COLO668 (cell line): ENCODE results near the gene SERPINB12.

ENCODE experiments used
- DNase-seq: peaks from one replicate; lab custom pipeline; 2025; ENCODE audit not compliant: unreplicated experiment; lab: John Stamatoyannopoulos, UW

SERPINB12 gene, protein sequence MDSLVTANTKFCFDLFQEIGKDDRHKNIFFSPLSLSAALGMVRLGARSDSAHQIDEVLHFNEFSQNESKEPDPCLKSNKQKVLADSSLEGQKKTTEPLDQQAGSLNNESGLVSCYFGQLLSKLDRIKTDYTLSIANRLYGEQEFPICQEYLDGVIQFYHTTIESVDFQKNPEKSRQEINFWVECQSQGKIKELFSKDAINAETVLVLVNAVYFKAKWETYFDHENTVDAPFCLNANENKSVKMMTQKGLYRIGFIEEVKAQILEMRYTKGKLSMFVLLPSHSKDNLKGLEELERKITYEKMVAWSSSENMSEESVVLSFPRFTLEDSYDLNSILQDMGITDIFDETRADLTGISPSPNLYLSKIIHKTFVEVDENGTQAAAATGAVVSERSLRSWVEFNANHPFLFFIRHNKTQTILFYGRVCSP

DNA sequence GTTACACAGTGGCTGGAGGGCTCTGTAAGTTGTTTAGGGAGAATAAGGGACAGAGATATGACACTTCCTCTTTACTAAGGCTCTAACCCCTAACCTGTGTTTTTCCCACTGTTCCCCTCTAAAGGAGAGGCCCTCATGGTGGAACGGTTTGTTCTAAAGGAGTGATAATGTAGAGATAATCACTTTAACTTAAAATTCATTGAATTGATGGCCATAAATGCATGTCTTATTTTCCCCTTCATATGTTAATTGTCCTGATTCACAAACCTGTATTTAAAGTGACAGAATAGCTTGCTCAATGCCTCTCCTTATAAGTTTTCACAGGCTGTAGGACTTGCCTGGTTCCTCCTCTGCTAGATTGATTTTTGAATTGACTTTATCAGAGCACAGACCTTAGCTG is at the start of gene SERPINB12:
Gene SERPINB12, plus strand, starts transcription at position 301 of the 400 bp plus-strand sequence. CDS start 13,791 bp downstream, outside the sequence.
- no peak for DNase-seq

DNA sequence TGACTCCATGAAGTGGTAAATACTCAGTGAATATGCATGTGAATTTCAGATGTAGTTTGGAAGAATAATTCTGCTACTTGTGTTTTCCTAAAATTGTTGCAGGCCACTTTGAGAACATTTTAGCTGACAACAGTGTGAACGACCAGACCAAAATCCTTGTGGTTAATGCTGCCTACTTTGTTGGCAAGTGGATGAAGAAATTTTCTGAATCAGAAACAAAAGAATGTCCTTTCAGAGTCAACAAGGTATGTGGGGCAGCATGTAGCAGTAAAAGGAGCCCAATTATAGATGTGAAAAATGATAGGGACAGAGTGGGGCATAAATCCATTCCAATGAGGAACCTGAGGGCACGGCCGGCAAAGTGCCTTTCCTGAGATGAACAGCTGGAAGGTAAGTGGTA is 49.3 kb upstream of the SERPINB12 start:
- DNase-seq, result no peak

DNA sequence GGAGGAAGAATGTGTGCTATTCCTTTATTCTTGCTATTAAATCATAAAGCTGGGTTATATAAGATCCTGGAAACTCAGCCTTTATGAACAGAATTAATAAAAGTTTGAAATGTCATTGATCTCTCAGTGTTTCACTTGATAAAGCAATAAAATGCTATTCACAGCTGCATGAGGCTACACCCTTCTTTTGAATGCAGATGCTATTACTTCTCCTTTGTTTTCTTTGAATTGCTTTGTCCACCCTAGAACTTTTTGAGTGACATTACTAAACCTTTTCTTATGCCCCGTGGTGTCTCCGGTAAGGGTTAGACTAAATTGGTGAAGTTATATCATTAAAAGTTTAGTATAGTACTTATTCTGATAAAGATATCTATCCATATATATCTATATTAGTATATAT is 46.5 kb upstream of the SERPINB12 start:
- no peak for DNase-seq

DNA sequence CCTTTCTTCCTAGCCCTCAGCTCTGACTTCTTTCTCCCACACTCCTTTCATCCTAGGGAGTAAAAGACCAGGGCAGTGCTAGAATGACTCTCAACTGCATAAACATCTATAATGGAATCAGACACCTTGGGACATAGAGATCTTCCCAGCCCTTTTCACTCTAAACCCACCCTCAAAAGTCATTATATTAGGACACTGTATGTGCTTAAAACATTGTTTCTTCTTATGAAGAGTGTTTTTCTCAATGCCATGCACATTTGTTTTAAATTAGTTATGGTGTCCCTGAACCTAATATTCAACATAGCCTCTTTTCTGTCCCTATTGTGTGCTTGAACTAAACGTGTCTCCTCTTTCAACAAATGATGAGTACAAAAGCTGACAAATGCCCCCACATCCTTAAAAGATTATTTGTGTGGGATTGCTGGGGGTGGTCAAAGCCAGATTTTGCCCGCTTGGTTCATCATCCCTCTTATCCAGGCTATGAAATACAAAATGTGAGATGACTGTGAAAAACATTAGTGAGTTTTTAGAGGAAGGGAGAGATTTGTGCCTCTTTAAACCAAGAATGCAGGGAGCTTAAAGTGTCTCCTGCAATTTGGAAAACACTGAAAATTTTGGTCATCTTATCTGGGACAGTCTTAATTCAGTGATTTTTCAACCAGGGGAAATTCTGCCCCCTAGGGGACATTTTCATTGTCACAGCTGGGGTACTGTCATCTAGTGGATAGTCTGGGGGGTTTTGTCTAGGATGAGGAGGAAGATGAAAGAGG is 36.4 kb upstream of the SERPINB12 start:
- peak; percentile 9 for DNase-seq

DNA sequence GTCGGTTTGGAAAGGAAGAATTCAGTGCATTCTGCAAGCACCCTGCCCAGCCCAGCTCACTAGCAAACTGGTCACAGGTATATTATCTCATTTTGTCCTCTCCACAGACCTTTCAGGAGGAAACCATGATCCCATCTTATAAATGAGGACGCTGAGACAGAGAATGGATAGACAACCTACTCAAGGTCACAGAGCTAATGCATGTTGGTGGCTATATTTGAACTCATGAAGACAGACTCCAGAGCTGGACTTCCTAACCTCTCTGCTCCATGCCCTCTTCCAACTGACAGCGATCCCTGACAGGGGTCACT is 35.9 kb upstream of the SERPINB12 start:
- no peak for DNase-seq

DNA sequence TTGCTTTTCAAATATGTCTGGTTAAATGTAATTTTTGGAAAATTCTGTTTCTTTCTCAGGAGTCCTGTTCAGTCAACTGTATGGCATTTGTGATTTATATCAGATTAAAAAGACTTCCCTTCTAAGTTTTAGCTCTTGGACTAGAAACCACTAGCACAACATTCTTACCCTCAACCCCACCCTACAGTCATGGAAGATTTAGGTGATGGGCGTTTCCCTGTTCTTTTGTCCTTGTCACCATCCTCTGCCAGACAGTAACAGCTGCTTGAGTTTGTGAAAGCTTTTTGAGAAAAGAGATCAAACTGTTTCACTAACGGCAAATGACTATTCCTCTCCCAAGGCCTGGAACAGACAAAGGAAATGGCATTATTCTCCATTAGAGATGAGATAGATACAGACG is 33.6 kb upstream of the SERPINB12 start:
- no peak for DNase-seq

DNA sequence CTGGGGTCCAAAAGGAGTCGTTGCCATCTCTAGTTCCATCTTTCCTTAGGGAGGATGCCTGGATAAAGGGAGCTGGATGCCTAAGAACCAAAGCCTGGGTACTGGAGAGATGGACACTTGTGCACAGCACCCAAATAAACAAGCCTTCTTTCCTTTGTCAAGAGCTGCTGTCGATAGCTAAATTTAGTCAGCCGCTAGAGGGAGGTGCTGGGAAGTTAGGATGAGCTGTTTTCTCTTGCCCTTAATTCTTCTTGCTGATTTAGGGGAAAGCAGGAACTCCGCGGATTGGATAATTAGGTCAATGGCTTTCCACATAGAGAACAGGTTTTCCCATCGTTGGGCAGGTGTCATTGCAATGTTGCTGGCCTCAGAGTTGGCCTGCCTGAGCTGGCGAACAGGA is 30.9 kb upstream of the SERPINB12 start:
- peak; percentile 41 for DNase-seq

DNA sequence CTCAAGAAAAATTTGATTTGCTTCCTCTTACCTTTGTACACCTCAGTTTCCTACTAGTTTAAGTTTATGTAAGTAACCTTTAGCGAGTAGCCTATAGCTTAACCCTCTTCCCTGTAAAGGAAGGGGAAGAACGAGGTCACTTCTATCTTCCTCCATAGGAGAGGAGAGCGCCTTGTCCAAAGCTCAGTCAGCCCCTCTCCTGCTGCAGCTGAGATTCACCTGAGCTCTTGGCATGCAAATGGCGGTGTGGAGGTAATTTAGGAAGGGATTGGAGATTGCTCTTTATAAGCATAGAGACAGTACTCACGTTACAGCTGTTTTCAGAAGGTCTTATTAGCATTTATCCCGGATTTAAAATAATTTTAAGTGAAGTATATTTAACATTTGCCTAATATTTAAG is 27.8 kb upstream of the SERPINB12 start:
- no peak for DNase-seq

DNA sequence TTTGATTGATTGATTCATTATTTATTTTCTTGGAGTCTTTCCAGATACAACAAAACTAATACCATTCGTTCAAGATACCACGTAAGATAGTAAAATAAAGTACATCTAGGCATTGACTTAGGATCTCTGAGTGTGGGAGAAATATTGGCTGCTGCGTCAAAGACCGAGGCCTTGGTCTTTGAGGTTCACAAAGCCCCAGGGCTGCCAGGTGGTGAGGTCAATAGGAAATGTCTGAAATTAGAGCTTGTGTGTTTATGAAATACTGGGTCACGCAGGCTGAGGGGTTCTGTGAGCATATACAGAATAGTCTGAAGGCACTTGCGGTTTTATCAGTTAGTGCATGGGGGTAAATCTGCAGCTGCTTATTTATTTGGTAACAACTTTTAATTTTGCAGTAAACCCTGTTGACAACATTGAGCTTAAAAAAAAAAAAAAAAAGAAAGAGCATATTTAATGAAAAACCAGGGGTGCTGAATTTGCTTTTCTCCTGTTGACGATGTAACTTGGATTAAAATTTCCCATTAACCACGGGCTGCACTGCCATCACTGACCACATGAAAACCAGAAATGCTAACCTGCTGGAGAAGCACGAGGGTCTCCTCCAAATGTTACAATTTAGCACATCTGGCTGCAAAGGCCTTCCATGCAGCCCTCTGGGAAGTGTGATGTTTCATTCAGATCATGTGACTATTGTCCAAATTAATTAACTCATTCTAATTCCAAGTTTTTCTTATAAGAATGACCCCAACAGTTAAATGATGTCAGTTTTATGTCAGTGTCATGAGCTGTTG is 27.1 kb upstream of the SERPINB12 start:
- DNase-seq, result no peak

DNA sequence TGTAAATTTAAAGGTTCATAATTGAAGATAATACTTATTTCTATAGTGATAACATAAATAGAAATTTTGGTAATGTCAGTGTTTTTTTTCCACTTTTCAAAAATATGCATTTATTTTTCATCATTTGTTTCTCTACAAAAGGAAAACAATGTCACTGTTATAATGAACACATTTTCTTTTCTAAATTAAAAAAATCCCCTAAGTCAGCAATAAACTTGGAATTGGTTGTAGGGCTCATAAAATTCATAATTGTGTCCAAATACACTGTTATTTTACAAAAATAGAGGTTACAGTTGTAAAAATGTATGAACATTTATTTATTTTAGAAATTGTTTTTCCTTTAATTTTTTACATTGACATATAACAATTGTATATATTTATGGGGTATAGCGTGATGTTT is 26.4 kb upstream of the SERPINB12 start:
- DNase-seq, result no peak

DNA sequence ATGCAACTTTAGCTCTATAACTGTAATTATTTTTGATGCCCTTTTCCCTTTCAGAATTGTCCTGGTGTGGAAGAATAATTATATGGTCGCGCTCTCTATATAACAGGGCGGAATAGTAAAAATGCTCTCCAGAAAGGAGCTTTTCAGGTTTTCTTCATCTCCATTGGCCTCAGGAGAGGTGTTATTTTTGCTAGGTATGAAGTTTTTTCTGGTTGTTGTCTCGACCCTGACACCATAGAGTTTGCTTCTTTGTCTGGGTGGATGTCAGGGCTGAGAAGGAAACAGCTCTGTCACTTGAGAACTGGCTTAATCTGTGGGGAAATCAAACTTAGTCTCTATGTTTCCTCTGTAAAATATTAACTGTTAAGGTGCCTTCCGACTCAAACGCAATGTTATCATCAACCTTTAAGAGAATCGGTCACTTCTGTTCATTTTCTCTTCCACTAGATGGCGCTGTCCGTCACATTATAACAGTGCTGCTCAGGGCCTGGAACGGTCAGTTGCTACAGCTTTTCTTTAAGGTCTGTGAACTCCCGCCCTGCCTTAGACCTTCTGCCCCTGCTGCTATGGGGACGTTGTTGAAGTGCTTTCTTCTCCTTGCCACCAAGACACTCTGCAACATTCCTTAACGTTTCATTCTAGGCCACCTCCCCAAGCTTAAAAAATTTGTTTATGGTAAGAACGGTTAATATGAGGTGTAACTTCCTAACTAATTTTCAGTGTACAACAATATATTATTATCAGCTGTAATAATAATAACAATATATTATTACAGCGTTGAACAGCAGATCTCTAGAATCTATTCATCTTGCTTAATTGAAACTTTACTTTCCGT is 23.8 kb upstream of the SERPINB12 start:
- peak; percentile 63 for DNase-seq

DNA sequence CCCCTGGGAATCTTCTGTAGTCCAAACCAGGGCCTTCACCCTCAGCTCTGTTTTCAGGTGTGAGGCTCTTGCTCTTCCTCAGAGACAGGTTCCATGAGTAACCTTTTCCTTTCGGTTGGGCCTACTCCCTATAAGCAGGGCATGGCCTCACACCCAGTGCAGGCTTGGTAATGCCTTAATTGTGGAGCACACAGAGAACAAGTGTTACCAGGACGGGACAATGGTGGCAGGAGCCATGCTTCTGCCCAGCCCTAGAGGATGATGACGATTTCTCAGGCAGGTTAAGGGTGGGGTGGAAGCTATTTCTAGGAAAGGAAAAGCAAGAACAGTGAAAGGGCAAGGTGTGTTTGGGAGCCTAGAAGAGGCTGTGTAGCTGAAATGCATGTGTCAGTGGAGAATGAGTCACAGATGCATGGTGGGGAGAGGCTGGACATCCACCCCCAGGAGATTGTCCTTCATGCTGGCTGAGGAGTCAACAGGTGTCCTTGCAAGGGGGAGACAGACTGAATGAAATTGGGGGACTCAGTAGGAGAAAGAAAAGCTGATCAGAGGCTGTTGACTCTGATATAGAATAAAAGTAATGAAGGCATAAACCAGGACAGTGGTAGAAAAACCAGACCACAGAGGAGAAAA is 22.0 kb upstream of the SERPINB12 start:
- DNase-seq, result no peak

DNA sequence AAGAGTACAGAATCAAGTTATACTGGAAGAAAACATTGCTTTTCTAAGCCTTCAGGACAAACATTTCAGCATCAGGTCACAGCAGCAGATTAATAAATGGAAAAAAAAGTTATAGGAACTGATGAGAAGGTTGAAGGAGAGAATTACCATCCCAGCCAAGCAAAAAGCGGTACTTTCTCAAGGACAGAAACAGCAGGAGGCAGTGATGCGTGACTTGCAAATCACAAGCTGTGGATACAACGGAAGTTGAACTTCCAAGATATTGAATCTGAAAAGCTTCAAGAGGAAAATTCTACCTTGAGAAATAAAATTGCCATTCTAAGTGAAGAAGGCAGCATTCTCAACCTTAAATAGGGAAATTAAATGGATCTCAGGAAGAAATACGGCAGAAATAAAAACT is 18.5 kb upstream of the SERPINB12 start:
- DNase-seq, result no peak

DNA sequence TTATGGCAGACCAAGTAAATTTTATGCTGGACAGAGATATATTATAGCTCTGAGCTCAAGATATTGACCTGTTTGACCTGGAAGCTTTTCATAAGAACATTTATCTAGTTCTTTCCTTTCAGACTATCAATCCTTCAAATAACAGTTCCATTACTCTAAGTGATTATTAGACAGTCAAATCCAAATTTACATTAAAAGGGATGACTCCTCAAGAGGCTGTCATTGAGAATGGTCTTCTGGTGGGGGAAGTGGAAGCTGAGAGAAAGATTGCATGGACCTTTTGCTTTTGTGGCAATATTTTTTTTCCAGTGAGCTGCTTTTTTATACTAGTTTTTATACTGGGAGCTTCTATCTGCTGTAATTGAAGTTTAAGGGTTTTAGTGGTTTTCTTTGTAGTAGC is 14.9 kb upstream of the SERPINB12 start:
- no peak for DNase-seq

DNA sequence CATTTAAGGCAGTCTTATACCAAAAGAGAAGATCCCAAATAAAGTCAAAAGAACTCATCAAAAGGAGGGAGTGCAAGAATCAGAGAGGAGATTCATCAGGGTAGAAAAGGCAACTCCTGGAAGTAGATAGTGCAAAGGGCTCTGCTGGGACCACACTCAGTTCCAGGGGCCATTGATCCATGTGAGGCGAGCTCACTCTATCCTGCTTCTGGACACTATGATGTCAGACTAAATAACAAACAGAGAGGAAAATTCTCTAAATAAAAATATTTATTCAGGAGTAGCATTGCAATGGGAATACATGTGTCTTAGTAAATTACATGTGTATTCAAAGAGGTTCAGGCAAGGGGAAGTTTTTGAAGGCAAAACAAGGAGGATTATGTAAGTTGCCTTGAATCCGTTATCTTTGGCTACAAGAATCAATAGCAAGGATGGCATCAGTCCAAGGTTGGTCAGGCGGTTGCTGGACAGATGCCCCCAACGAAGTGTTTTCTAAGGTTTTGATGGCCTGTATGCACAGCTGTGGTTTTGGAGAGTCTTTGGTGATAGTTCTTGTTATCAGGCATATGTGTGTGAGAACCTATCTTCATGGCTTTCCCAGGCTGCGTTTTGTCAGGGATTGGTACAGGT is 13.2 kb upstream of the SERPINB12 start:
- DNase-seq, result no peak

DNA sequence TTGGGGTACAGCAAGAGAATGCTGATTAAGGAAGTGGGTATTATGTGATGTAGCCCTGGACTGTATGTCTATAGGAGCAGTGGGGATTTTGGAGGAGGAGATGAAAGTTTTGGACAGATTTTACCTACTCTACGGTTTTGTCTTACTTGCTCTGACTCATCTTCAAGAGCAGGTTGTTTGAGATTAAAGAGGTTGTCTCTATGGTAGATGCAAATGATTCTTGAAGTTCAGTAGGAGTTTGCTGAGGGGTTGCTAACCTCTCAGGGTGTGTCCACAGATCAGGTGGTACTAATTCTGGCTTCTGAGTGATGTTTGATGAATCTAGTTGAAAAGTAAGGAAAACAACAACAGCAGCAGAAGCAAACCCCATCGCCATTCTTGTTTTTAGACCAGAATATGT is 9.7 kb upstream of the SERPINB12 start:
- DNase-seq, result no peak

DNA sequence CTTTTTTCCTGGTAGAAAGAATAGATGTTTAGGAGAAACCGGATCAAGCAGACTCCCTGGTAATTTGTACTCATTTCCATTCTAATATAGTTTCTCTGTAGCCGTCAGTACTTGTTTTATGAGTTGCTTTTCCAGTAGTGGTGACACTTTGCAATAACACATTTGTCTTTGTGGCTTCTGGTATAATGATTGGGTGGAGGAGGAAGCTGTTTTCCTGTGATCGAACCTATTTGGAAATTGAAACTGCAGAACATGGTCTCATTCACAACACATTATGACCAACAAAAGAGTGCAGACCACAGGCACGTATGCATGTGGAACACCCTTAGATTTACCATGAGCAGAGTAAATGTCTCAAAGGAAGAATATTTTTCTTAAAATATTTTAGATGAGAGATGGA is 7.6 kb upstream of the SERPINB12 start:
- no peak for DNase-seq

DNA sequence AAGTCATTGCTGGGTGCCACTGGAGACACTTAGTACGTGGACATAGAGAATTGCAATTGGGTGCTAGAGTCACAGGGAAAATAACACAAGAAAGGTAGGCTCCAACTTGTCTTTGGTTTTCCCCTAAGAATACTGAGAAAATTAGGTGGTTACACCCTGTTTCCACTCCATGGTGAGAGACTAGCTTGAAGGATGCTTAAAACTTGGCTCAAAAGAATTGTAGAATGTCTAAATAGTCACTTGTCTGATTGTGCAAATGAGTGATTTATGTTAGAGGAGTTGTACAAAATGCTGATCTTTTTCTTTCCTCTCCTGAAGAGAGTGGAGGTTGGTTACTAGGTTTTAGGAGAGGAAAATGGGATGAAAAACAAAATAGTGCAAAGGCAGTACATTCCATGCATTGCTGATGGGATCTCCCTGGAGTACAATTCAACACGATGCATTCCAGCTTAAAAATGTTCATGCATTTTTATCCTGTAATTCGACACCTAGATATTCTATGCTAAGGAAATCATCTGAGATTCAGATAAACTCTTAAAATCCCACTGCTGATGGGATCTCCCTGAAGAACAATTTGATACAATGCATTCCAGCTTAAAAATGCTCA is 2.2 kb upstream of the SERPINB12 start:
- no peak for DNase-seq

DNA sequence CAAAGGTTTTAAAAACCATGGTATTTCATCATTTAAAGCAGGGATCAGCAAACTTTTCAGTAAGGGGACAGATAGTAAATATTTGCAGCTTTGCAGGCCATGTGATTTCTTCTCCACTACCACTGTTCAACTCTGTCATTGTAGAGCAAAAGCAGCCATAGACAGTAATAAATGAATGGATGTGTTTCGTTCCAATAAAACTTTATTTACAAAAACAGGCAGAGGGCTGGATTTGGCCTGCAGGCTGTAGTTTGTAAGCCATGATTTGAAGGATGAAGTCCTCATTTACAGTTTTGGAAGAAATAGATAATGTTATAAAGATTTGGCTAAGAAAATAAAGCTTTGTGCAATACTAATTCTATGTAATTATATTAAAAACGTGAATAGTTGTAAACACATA is 1.8 kb downstream of the SERPINB12 start:
- DNase-seq, result no peak

DNA sequence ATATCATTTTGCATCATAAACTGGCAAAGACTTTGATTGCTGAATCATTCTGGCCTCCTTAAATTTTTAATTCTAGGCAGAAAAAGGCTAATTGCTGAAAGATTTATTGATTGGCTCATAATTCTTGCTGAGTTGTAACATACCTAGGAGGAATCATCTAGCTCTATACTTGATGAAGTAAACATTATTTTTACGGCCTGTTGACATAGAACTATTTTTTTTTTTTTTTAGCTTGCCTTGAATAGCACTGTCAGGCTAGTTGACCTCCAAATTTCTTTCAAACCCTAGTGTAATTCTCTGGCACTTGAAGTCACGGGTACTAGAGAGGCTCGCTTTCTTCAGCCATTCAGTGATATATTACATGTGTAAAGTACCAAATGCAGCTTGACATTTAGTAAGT is 2.8 kb downstream of the SERPINB12 start:
- no peak for DNase-seq
